Activated B cell treated with CpG ODN at 0.5 μM for 24 hours (primary cell): ENCODE results near the gene WDR37. TPM values are rescaled to one million over a fixed set of nuclear protein-coding genes. Genes with fewer than 3 reads are reported as not detected.

Experiments
- ATAC-seq: fragments of 200-7000 bp; cut with Tn5 transposase; one replicate; pipeline ENCODE4 v1.10.0; 2021; ENCODE audit warnings: low read depth, mild to moderate bottlenecking, moderate library complexity
- CTCF ChIA-PET: fragments of 350-600 bp; sonication (Branson Sonifier 250); formaldehyde crosslinking; loops from one replicate; lab custom pipeline; 2021; ENCODE audit warnings: antibody characterized with exemption; lab: Charles Lee
- POLR2A ChIA-PET: fragments of 350-600 bp; sonication (Branson Sonifier 250); formaldehyde crosslinking; loops from one replicate; lab custom pipeline; 2021; ENCODE audit warnings: antibody characterized with exemption; lab: Charles Lee
- DNase-seq: peaks from one replicate; pipeline ENCODE4 v3.0.0; 2022
- H3K27ac Mint-ChIP-seq: one replicate; pipeline ENCODE4 v1.8.0; 2020; ENCODE audit warnings: mixed read lengths
- H3K27me3 Mint-ChIP-seq: one replicate; pipeline ENCODE4 v1.8.0; 2021; ENCODE audit warnings: mixed read lengths
- H3K36me3 Mint-ChIP-seq: one replicate; pipeline ENCODE4 v1.8.0; 2021; ENCODE audit warnings: low read depth, mixed read lengths
- H3K4me1 Mint-ChIP-seq: one replicate; pipeline ENCODE4 v1.8.0; 2021; ENCODE audit warnings: mixed read lengths
- H3K4me3 Mint-ChIP-seq: one replicate; pipeline ENCODE4 v1.8.0; 2020; ENCODE audit warnings: mild to moderate bottlenecking, mixed read lengths
- H3K9me3 Mint-ChIP-seq: one replicate; pipeline ENCODE4 v1.8.0; 2020; ENCODE audit warnings: mixed read lengths
- intact Hi-C: fragments of 100-400 bp; cut with micrococcal nuclease; formaldehyde crosslinking; loops from one replicate; pipeline ENCODE4 v1.15.1; 2024
- total RNA-seq: library from RNA; stranded (reverse); gene quantifications from 2 replicates; pipeline ENCODE4 v1.2.3, GENCODE V29; 2022
- TF ChIP-seq, protein P1 (sequence below): fragments of 200-600 bp; IDR thresholded peaks from one replicate; pipeline ENCODE4 v1.8.0; 2022; ENCODE audit warnings: antibody characterized with exemption, mild to moderate bottlenecking

Gene WDR37
- total RNA-seq, 1 donor from 2014 or later, result 20.0 TPM

GRCh38 chr10:1044146-1044545 is 12.0 kb upstream of the WDR37 start:
- ChIA-PET POLR2A (interaction anchor here (1.6 to 3.3 kb wide), 3 partner anchors 12 to 113 kb away, joined by 4 to 17 read pairs (median 10); partner anchors contain the start of genes GTPBP4, LARP4B and WDR37), CTCF (interaction anchor here (0.8 kb wide), 1 partner anchor 112 kb away, joined by 3 read pairs; the partner anchor contains the start of gene LARP4B)
- TF ChIP-seq, protein P1, sequence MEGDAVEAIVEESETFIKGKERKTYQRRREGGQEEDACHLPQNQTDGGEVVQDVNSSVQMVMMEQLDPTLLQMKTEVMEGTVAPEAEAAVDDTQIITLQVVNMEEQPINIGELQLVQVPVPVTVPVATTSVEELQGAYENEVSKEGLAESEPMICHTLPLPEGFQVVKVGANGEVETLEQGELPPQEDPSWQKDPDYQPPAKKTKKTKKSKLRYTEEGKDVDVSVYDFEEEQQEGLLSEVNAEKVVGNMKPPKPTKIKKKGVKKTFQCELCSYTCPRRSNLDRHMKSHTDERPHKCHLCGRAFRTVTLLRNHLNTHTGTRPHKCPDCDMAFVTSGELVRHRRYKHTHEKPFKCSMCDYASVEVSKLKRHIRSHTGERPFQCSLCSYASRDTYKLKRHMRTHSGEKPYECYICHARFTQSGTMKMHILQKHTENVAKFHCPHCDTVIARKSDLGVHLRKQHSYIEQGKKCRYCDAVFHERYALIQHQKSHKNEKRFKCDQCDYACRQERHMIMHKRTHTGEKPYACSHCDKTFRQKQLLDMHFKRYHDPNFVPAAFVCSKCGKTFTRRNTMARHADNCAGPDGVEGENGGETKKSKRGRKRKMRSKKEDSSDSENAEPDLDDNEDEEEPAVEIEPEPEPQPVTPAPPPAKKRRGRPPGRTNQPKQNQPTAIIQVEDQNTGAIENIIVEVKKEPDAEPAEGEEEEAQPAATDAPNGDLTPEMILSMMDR, result no peak
- DNase-seq (no peak), ATAC-seq (no peak)
- peaks cover 62% of the 10 kb centered on the region for H3K36me3 Mint-ChIP-seq
- peaks cover 50% of the 10 kb centered on the region for H3K4me1 Mint-ChIP-seq
- peak overlapping the region; percentile 84 for H3K4me3 Mint-ChIP-seq
- peak overlapping the region; percentile 97 for H3K27ac Mint-ChIP-seq
- intact Hi-C loops, result loop anchor here (10.0 kb wide), 1 partner anchor 411 kb away; no protein-coding TSS in a partner anchor
- H3K9me3 Mint-ChIP-seq, result no peaks in the 10 kb centered on the region
- no peaks in the 10 kb centered on the region for H3K27me3 Mint-ChIP-seq

DNA sequence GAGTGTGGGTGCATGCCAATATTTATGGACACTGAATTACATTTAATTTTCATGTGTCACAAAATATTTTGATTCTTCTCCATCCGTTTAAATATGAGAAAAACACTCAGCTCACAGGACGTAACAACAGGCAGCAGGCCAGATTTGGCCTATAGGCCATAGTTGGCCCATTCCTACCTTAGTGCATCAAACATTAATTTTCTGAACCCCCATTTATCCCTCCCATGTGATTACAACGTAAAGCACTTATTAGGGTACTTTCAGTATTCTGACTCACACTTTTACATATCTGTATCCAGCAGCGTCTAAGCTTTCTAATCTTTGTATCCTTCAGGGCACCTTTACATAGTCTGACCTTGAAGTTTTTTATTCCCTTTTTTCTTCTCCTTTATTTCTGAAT is 11.2 kb upstream of the WDR37 start:
- CTCF ChIA-PET, result no interaction called here
- intact Hi-C loops, result loop anchor here (5.0 to 10.0 kb wide), 3 partner anchors 193 to 728 kb away; no protein-coding TSS in a partner anchor
- Mint-ChIP-seq H3K27ac (peak overlapping the region; percentile 97), H3K27me3 (no peaks in the 10 kb centered on the region), H3K36me3 (peaks cover 66% of the 10 kb centered on the region), H3K4me3 (peak overlapping the region; percentile 84), H3K9me3 (no peaks in the 10 kb centered on the region), H3K4me1 (peaks cover 54% of the 10 kb centered on the region)
- DNase-seq (no peak), ATAC-seq (no peak)
- TF ChIP-seq, protein P1, result no peak
- POLR2A ChIA-PET, result interaction anchor here (1.6 to 3.3 kb wide), 2 partner anchors 11 to 57 kb away, joined by 4 to 17 read pairs; partner anchors contain the start of genes GTPBP4 and WDR37

DNA sequence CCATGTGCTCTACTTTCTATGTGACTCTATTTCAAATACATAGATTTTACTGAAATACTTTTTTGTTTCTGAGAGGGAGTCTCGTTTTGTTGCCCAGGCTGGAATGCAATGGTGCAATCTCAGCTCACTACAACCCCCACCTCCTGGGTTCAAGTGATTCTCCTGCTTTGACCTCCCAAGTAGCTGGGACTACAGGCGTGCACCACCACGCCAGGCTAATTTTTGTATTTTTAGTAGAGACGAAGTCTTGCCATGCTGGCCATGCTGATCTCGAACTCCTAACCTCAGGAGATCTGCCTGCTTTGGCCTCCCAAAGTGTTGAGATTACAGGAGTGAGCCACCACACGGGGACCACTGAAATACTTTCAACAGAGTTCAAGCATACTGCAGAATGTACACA is 10.8 kb upstream of the WDR37 start:
- ChIA-PET CTCF (no interaction called here), POLR2A (interaction anchor here (3.3 kb wide), 1 partner anchor 10 kb away, joined by 17 read pairs; the partner anchor contains the start of gene WDR37)
- Mint-ChIP-seq H3K4me1 (peaks cover 54% of the 10 kb centered on the region), H3K36me3 (peaks cover 61% of the 10 kb centered on the region), H3K4me3 (peak overlapping the region; percentile 84), H3K27ac (peak overlapping the region; percentile 97), H3K27me3 (no peaks in the 10 kb centered on the region), H3K9me3 (no peaks in the 10 kb centered on the region)
- TF ChIP-seq, protein P1, result no peak
- intact Hi-C loops, result loop anchor here (5.0 to 10.0 kb wide), 3 partner anchors 193 to 728 kb away; no protein-coding TSS in a partner anchor
- DNase-seq (no peak), ATAC-seq (no peak)

DNA sequence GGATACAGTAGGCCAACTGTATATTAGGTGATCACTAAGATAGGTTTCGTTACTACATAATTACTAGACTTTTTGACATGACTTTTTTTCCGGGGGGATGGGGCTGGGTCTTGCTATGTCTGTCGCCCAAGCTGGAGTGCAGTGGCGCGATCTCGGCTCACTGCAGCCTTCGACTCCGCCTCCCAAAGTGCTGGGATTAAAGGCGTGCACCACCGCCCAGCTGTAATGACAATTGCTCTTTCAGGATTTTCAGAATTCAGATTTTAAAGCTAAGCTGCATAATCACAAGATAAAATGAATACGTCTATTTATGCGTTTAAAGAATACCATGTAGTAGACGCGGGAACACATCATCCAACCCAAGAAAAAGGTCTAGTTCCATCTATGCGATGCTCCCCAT is 8.2 kb upstream of the WDR37 start:
- Mint-ChIP-seq H3K27ac (peak overlapping the region; percentile 98), H3K27me3 (no peaks in the 10 kb centered on the region), H3K36me3 (peaks cover 67% of the 10 kb centered on the region), H3K4me1 (peaks cover 72% of the 10 kb centered on the region), H3K4me3 (peak overlapping the region; percentile 94), H3K9me3 (no peaks in the 10 kb centered on the region)
- intact Hi-C loops, result loop anchor here (1.0 to 10.0 kb wide), 4 partner anchors 8 to 731 kb away; partner anchors contain the start of gene WDR37
- POLR2A ChIA-PET, result interaction anchor here (0.5 to 4.9 kb wide), 11 partner anchors 10 to 535 kb away, joined by 3 to 69 read pairs (median 7); partner anchors contain the start of genes GTPBP4, LARP4B and WDR37
- TF ChIP-seq, protein P1, result no peak
- CTCF ChIA-PET, result no interaction called here
- DNase-seq, result no peak
- no peak for ATAC-seq

DNA sequence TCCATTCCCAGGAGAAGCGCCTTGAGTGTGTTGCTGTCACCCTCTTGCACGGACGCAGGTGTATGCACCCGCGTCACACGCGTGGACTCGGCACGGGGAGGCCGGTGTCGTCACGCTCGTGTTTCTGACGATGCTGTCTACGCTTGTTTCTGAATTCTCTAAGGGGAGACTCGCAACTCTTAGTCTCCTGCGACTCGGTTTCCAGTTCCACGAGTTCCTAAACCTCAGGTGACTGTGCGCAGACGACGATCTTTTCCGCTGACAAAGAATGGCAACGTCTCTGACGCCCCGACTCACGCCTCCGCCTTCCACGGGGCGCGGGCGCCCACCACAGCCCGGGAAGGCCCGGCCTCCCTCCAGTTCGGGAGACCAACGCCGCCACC is 7.8 kb upstream of the WDR37 start:
- H3K4me3 Mint-ChIP-seq, result peak overlapping the region; percentile 94
- no peaks in the 10 kb centered on the region for H3K9me3 Mint-ChIP-seq
- no peak for DNase-seq
- H3K4me1 Mint-ChIP-seq, result peaks cover 71% of the 10 kb centered on the region
- intact Hi-C loops, result loop anchor here (1.0 to 10.0 kb wide), 4 partner anchors 8 to 731 kb away; partner anchors contain the start of gene WDR37
- ChIA-PET POLR2A (interaction anchor here (0.5 to 4.9 kb wide), 14 partner anchors 9 to 230 kb away, joined by 3 to 69 read pairs (median 6); partner anchors contain the start of genes GTPBP4, LARP4B and WDR37), CTCF (no interaction called here)
- peak; percentile 1 for ATAC-seq
- H3K36me3 Mint-ChIP-seq, result peaks cover 67% of the 10 kb centered on the region
- H3K27ac Mint-ChIP-seq, result peak overlapping the region; percentile 98
- TF ChIP-seq, protein P1, result no peak
- H3K27me3 Mint-ChIP-seq, result no peaks in the 10 kb centered on the region
